SH-SY5Y (cell line): ENCODE measurements around the gene NMNAT2.

Source experiments
- GATA2 ChIP-seq: IDR thresholded peaks from 2 replicates; pipeline ENCODE4 v1.6.1; 2011; ENCODE audit warnings: mild to moderate bottlenecking, low read depth, low read length
- GATA3 ChIP-seq: IDR thresholded peaks from 2 replicates; pipeline ENCODE4 v1.6.1; 2011; ENCODE audit warnings: low read depth, mild to moderate bottlenecking, low read length, moderate library complexity

DNA sequence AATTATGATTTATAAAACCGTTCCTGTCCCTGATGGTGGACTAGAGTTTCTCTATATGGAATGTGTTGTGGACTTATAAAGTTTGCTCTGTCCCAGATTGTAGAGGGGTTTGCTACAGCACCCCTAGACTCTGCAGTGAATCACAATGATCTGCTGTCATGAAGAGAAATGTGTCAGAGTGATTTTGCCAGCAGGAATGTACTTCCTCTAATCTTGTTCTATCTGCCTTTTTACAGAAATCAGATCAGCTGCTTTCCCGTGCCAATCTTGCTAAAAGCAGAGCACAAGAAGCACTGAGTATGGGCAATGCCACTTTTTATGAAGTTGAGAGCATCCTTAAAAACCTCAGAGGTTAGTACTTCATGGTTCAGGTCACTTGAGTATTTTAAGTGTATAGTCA, 180.1 kb downstream of the NMNAT2 start:
- no peak for TF ChIP-seq GATA2
- TF ChIP-seq GATA3, result no peak
